Left lobe of liver (tissue), 2 donors: ENCODE data around the gene RIC8B. TPM values are rescaled to one million over a fixed set of nuclear protein-coding genes. Genes with fewer than 3 reads are reported as not detected.
"Not testable (repeated sequence)": the region's sequence is repeated elsewhere in the genome, so short reads cannot be mapped to it uniquely, and the experiment has no call there.

Experiments used
- ATAC-seq: fragments of 200-7000 bp; cut with Tn5 transposase; one replicate; pipeline ENCODE4 v1.9.1; 2020; ENCODE audit warnings: mild to moderate bottlenecking, moderate library complexity
- DNase-seq: peaks from one replicate; pipeline ENCODE4 v3.0.0-alpha.2; 2020; ENCODE audit warnings: low spot score
- total RNA-seq: library from RNA; stranded (reverse); gene quantifications from one replicate; pipeline ENCODE4 v1.2.1, GENCODE V29; 2021
- donor health status: DM: no; HTN: no; CAD: no; lungs with moderate emphysema.
- donor health status: DM: no; HTN: yes; CAD: no.

Gene RIC8B
- total RNA-seq, 1 donor from 2014 or later: 9.6 TPM

GRCh38 chr12:106897981-106898901, 123.8 kb downstream of the RIC8B start:
- ATAC-seq (no peak), DNase-seq (no peak)

DNA sequence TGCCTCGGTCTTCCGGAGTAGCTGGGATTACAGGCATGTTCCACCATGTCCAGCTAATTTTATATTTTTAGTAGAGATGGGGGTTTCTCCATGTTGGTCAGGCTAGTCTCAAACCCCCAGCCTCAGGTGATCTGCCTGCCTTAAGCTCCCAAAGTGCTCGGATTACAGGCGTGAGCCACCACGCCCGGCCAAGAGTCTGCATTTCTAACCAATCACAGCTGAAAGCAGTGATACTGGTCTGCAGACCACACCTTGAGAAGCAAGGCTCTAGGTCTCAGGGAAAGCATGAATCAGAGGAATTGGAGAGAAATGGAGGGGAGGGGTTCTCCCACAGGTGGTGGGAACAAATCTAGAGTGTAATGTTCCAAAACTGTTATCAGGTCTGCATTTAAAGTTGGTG, 126.1 kb downstream of the RIC8B start:
- ATAC-seq (no peak), DNase-seq (no peak)

GRCh38 chr12:106901276-106901675, 126.8 kb downstream of the RIC8B start:
- no peak for ATAC-seq

GRCh38 chr12:106902053-106902452, 127.6 kb downstream of the RIC8B start:
- no peak for ATAC-seq
- DNase-seq: no peak

More at GRCh38 chr12:106901276-106901675, 126.8 kb downstream of the RIC8B start:
- DNase-seq: no peak

DNA sequence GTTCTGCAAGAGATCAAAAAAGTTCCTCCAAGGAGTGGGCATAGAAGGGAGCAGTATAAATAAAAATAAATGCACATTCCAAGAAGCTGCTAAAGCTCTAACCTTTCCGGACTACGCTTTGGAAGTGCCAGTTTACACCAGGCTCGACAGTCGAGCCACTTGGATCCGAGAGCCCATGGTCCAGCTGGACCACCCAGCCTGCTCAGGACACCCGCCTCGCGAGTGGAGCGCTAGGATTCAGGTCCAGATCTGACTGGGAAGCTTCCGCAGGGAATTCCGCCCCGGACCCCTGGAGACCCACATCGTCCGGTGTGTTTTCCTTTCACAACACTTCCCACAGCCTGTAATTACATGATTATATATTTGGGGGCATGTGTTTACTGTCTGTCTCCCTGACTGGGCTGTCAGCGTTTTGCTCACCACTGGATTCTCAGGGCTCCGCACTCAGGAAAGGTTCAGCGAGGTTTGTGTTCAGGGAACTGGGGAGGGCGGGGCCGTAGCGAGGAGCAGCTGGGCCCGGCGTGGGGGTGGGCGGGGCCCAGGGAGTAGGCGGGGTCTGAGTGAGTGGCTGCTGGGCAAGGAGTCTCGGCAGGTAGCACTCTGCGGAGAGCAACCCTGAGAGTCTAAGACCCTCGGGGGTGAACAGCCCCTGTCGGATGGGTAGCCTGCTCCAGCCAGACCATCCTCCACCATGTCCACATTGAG, 128.9 kb downstream of the RIC8B start:
- peak; percentile 99 for ATAC-seq
- DNase-seq: peak; percentile 66

GRCh38 chr12:106906715-106907114, 132.2 kb downstream of the RIC8B start:
- no peak for ATAC-seq
- no peak for DNase-seq

- ATAC-seq: no peak
- no peak for DNase-seq
These were observed 132.9 kb downstream of the RIC8B start for GRCh38 chr12:106907411-106907810.

- ATAC-seq: no peak
These were observed 133.4 kb downstream of the RIC8B start for GRCh38 chr12:106907846-106908245.

GRCh38 chr12:106908561-106908960, 134.1 kb downstream of the RIC8B start:
- ATAC-seq (no peak), DNase-seq (no peak)

More at GRCh38 chr12:106907846-106908245, 133.4 kb downstream of the RIC8B start:
- DNase-seq: no peak

DNA sequence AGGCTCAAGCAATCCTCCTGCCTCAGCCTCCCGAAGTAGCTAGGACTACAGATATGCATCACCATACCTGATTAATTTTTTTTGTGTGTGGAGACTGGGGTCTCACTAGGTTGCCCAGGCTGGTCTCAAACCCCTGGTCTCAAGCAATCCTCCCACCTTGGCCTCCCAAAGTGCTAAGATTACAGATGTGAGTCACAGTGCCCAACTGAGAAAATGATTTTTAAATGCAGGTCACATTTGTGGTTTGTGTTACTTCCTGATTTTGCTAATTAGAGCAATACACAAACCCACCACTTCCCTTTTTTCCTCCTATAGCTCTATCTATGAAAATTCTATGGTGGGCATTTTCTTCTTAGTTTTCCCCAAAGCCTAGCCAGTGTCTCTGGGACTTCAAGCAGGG, 135.7 kb downstream of the RIC8B start:
- DNase-seq: no peak
- no peak for ATAC-seq

DNA sequence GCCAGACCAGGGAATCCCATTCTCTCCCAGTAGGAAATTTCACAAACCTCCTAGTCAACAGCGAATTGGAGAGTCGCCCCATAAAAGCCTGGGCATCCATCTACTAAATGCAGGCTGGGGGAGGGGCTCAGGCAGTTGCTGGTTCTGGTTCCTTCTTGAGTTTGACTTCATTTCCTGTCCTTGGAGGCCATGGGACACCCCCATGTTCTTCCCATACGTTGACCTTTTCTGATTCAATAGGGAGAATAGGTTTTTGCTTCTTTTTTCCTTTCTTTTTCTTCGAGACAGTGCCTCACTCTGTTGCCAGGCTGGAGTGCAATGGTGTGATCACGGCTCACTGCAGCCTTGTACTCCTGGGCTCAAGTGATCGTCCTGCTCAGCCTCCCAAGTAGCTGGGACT, 137.1 kb downstream of the RIC8B start:
- ATAC-seq (no peak), DNase-seq (no peak)

DNA sequence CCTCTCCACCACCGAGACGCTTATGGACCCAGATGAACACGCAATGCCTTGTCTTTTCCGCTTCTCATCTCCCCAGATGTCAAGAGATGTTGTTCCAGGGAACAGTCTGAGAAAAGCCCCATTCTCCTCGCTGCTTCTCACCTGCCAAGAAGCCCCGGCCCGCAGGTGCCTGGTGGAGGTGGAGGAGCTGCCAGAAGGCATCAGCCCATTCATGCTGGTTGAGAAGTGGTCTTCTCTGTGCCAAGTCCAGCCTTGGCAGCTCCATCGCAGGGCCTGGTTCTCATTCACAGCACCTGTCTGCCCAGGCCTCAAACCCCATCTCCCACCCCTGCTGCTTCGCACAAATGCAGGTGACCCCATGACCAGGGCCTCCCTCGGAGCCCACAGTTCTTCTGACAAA, 139.0 kb downstream of the RIC8B start:
- no peak for ATAC-seq
- DNase-seq: no peak

GRCh38 chr12:106914796-106915634, 140.5 kb downstream of the RIC8B start:
- no peak for ATAC-seq
- no peak for DNase-seq

DNA sequence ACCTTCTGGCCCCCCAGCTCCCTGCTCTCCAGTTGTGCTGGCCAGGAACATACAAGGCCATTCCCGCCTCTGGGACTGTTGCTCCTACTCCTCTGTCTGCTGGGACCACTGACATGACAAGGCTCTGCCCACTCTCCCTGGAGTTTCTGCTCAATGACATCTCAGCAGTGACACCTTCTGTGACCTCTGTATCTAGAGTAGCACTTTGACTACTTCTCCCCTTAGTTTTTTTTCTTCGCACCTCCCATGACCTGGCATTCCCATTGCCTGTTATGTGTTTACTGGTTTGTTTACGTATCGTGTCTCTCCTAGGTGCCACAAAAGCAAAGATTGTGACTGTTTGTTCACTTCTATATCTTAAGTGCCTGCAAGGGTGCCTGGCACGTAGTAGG, 141.1 kb downstream of the RIC8B start:
- DNase-seq (no peak), ATAC-seq (no peak)

GRCh38 chr12:106917503-106917902, 143.0 kb downstream of the RIC8B start:
- DNase-seq (no peak), ATAC-seq (no peak)

DNA sequence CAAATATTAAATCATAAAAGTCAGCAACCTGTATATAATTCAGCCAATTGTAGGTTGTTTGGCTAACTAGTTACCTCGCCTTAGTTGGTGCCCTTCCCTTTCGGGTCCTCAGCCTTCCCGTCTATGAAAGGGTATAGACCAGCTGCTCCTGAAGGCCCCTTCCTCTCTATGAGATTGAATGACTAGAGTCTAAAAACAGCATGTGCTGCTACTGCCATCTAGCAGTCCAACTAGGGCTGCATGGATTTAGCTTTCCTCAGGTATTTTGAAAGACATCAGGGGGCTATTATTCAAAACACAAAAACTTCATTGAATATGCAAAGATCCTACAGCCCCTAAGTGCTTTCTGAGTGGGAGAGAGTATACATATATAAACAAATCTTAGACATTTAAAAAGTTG, 144.3 kb downstream of the RIC8B start:
- DNase-seq (no peak), ATAC-seq (peak; percentile 47)

DNA sequence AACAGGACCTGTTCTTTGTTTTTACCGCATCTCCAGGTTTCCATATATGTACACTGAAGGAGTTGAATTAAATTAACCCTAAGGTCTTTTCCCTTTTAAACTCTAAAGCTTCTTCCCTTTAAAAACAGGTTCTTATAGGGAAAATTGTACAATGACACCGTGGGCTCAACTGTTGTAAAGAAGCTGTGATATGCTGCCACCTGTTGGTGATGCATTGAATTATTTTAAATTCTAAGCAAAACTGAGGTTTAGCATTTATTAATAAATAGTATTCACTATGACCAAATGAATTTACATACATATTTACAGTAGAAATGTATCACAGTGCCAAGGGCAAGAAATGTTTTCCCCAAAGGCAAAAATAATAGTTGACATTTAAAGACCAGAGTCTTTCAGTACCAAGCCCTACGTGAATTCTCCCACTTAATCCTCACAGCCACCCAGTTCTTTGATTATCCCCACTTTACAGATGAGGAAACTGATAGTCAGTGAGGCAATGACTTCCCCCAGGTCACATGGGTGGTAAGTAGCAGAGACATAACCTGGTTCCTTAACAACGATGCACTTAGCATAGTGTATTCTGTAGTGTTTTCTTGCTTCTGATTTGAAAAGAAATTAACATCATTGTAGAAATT, 145.5 kb downstream of the RIC8B start:
- DNase-seq: no peak
- ATAC-seq: peak; percentile 82

DNA sequence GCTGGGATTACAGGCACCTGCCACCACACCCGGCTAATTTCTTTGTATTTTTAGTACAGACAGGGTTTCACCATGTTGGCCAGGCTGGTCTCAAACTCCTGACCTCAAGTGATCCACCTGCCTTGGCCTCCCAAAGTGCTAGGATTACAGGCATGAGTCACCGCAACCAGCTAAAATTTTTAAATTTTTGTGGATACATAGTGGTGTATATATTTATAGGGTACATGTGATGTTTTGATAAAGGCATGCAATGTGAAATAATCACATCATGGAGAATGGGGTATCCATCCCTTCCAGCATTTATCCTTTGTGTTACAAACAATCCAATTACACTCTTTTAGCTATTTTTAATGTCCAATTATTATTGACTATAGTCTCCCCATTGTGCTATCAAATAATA, 147.5 kb downstream of the RIC8B start:
- ATAC-seq, DNase-seq: not testable (repeated sequence)

GRCh38 chr12:106923594-106923993, 149.1 kb downstream of the RIC8B start:
- not testable (repeated sequence) for DNase-seq, ATAC-seq

DNA sequence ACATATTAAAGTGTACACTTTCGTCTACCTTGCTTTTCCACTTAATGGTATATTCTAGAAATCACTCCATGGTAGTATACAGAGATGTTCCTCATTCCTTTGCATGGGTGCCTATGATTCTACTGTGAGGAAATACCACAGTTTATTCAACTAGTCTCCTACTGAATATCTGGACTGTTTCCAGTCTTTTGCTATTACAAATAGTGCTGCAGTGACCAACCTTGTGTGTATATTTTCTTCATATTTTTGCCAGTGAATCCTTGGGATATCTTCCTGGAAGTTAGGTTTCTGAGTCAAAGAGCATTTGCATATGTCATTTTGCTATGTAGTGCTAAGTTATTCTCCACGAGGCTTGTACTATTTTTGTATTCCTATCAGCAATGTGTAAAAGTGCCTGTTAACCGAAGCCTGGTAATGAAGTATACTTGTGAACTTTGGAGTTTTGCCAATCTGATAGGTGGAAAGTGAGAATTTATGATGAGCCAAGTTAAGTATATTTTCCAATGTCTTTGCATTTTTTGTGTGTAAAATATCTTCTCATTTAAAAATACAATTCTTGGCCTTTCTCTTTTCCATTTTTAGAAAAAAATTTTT, 149.9 kb downstream of the RIC8B start:
- DNase-seq (no peak), ATAC-seq (no peak)
